Transverse colon (tissue), 4 donors: ENCODE data around the gene MYOT.

ENCODE experiments used
- EP300 ChIP-seq: sonication (generic); formaldehyde crosslinking; IDR thresholded peaks from one replicate; pipeline ENCODE4 v1.6.1; 2017; ENCODE audit warnings: antibody characterized with exemption, low read depth
- POLR2AphosphoS5 ChIP-seq, 3 donors: sonication (generic); formaldehyde crosslinking; IDR thresholded peaks; one replicate each; pipeline ENCODE4 v1.6.1; 2016; ENCODE audit warnings: antibody characterized with exemption in 3 of 3
- TF ChIP-seq, protein P1 (sequence below), 5 experiments: fragments of 200-600 bp in 3 of 5; fragments of 450-650 bp in 2 of 5; sonication (generic) in 3 of 5; IDR thresholded peaks; 1 replicate in 2 of 5; 2 replicates in 3 of 5; pipeline ENCODE4 v1.5.1; 2016 to 2017; ENCODE audit warnings: antibody characterized with exemption in 5 of 5, inconsistent platforms in 3 of 5, mild to moderate bottlenecking in 2 of 5, moderate library complexity in 1 of 5

DNA sequence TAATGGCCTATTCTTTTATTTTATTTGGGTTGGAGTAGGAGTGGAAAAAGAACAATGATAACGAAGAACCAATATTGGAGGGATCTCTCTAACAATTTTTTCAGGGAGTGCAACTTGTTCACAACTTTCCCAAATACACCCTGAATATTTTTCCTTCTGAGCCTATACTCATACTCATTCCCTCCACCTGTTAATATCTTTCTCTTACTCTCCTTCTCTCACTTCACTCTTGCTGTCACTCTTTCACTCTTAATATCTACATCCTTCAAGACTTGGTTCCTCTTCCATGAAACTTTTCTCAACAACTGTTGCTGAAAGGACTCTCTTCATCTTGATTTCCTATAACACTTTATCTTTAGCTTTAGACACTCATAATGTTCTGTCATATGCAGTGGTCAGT, 39.0 kb upstream of the MYOT start:
- TF ChIP-seq, protein P1, sequence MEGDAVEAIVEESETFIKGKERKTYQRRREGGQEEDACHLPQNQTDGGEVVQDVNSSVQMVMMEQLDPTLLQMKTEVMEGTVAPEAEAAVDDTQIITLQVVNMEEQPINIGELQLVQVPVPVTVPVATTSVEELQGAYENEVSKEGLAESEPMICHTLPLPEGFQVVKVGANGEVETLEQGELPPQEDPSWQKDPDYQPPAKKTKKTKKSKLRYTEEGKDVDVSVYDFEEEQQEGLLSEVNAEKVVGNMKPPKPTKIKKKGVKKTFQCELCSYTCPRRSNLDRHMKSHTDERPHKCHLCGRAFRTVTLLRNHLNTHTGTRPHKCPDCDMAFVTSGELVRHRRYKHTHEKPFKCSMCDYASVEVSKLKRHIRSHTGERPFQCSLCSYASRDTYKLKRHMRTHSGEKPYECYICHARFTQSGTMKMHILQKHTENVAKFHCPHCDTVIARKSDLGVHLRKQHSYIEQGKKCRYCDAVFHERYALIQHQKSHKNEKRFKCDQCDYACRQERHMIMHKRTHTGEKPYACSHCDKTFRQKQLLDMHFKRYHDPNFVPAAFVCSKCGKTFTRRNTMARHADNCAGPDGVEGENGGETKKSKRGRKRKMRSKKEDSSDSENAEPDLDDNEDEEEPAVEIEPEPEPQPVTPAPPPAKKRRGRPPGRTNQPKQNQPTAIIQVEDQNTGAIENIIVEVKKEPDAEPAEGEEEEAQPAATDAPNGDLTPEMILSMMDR (IDR thresholded peaks at IDR 0.05), result no peak
- TF ChIP-seq POLR2AphosphoS5 (IDR thresholded peaks at IDR 0.05), result no peak
- no peak for TF ChIP-seq EP300
